HepG2 (cell line): Measurements from ENCODE around the gene FAF1. TPM values are rescaled to one million over a fixed set of nuclear protein-coding genes. Genes with fewer than 3 reads are reported as not detected.
A peak's percentile ranks its signal among the peaks of the same experiment; 100 is the strongest.

Source experiments
- MIER2 ChIP-seq: IDR thresholded peaks from 2 replicates; pipeline ENCODE4 v1.6.1; 2016; ENCODE audit warnings: missing biosample characterization, missing genetic modification reagents
- RFX3 ChIP-seq: IDR thresholded peaks from 2 replicates; pipeline ENCODE4 v1.6.1; 2016; ENCODE audit warnings: missing biosample characterization, missing genetic modification reagents
- ZBTB49 ChIP-seq: sonication (generic); formaldehyde crosslinking; IDR thresholded peaks from 2 replicates; pipeline ENCODE4 v1.4.0; 2020; ENCODE audit warnings: missing genetic modification reagents, borderline replicate concordance
- ZNF20 ChIP-seq: sonication (generic); formaldehyde crosslinking; IDR thresholded peaks from 2 replicates; pipeline ENCODE4 v1.4.0; 2020; ENCODE audit warnings: mild to moderate bottlenecking, moderate library complexity, missing genetic modification reagents
- ZNF687 ChIP-seq: sonication (generic); formaldehyde crosslinking; IDR thresholded peaks from 2 replicates; pipeline ENCODE4 v1.5.1; 2020; ENCODE audit warnings: mild to moderate bottlenecking, missing genetic modification reagents, moderate library complexity
- polyA plus RNA-seq, 8 experiments: library from polyadenylated mRNA; depleted of rRNA in 3 of 8; stranded (reverse) in 7 of 8; unstranded in 1 of 8; fragments of >200 nt; fragmentation: Illumina TruSeq in 4 of 8; extraction: Trizol in 4 of 8; gene quantifications; 2 replicates each; pipeline versions ENCODE4 v1.2.1 to v1.2.3, GENCODE V29; 2011 to 2016; ENCODE audit warnings: low read depth in 4 of 8, missing spikeins in 1 of 8, mixed read lengths in 1 of 8; ENCODE audit not compliant: insufficient read depth in 1 of 8
- total RNA-seq, 5 experiments: library from RNA; depleted of rRNA; stranded (reverse); fragments of >200 nt; fragmentation: Illumina TruSeq; extraction: Trizol; gene quantifications; 2 replicates each; pipeline ENCODE4 v1.2.3, GENCODE V29; 2016; ENCODE audit warnings: low read depth in 1 of 5

Gene FAF1
- total and polyA plus RNA-seq, 2 of the 13 experiments (the other 11 are each of a cell fraction or from before 2014, with no cell fraction given) = 19.4 to 63.3 TPM

DNA sequence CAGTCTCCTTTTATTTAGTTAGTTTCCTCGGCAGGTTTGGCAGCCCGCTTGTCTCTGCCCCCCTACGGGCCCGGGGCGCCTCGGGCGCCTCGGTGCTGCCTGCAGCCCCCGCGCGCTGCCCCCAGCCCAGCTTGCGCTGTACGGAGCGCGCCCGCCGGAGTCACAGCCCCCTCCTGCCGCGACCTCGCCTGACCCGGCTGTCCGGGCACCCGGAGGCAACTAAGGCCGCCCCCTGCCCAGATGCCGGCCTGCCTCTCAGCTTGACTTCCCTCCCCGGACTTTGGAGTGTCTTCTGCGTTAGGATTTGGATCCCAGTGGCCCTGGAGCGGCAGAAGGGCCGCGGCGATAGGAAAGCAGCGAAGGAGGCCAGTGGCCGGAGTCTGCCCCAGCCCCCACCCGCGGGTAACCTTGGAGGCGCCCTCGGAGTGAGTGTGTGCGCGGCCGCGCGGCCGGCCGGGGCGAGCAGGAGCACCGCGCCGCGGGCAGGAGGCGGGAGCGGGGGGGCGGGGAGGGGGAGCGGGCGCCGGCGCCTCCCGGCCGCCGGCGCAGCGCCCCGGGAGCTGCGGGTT lies 17.6 kb upstream of the FAF1 start (continued):
- TF ChIP-seq ZBTB49 (CRISPR knock-in tag) (no peak), RFX3 (no peak), MIER2 (no peak), ZNF20 (CRISPR knock-in tag) (no peak), ZNF687 (peak; percentile 75)
- TF ChIP-seq, all 625 proteins: peak for 94
